IPS-NIHi11 (cell line): ENCODE data around the gene THADA.

Experiments
- DNase-seq: peaks from one replicate; pipeline ENCODE4 v3.0.0; 2012; ENCODE audit warnings: mixed read lengths, low spot score

The THADA gene

GRCh38 chr2:43325107-43325811, 270.6 kb downstream of the THADA start:
- no peak for DNase-seq

DNA sequence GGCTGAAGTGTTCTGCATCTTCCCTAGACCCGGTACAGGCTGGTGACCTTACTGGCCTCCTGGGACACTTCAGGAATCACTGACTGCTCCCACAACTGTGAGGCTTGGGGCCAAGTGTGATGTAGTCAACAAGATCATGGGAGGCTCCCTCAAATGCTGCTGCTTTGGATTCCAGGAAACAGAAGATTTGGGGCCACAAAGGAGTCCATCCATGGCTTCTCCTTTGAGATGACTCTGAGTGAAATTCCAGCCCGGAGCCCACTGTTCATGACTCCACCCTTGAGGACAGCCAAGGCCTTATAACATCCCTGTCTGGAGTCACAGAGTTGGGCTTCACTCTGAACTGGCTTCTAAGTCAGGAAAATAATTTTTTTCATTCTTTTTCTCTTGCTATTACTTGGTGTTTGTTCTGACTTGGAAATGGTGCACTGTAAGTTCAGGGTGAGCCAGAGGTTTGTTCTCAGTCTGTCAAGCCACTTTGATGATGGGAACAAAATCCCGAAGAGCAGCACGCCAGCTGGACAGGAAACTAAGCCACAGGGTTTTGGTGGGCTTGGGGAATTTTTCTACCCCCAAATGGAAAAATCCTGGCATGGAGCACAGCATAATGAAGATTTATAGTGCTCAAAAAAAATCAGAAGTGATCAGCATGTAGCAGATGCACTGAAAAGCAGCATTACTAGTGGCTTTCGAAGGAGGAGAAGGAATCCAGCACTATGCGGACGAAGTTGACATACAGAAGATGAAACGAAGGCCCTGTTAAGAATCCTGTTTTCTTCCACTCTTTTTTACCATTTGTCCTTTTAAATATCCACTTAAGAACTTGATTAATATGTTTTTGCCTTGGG, 271.4 kb downstream of the THADA start:
- DNase-seq: no peak

DNA sequence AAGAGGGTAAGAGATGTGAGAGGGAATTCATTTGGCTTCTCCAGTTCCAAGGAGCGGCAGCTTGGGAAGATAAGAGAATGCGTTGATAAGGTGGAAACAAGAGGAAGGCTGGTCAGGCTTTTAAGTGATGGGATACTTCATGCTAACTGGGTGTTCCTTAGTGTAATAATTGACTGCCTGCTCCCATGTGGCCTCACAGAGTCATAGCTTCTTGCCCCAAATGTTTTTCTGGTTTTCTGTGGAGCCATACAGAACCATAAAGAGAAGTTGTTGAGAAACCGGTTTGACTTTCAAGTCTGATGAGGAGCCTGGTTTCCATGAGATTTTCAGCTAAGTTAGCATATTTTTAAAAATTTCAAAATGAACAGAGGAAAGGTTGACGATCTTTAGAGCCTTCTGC, 272.0 kb downstream of the THADA start:
- DNase-seq: no peak

DNA sequence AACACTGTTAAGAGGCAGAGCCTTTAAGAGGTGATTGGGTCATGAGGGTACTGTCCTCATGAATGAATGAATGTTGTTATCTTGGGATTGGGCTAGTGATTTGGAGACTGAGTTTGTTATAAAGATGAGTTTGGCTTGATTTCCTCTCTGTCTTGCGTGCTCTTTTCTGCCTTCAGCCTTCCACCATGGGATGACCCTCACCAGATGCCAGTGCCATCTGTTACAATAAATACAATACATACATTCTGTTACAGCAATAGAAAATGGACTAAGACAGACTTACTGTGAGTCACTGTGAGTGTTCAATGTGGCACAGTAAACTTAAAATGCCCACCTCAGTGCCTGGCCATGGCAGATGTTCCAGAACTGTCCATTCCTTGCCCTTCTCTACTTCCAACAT, 274.4 kb downstream of the THADA start:
- no peak for DNase-seq

DNA sequence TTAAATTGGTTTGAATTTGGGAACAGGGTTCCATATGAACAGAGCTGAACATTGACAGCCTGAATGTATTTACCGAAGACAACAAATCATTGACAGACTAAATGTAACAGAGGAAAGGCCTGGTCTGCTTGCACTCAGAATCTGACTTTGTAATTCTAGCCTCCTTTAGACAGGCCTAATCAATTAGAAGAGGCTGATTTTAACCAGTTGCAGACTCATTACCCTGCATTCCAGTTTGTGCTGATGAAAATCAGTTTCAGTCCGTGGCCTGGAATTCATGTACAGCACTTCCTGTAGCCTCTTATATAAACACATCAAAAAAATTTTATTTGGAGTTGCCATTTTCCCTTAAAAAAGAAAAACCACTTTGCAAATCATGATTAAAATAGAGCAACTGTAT, 276.3 kb downstream of the THADA start:
- no peak for DNase-seq

- DNase-seq: no peak
These were observed 277.0 kb downstream of the THADA start for GRCh38 chr2:43318791-43319190.

DNA sequence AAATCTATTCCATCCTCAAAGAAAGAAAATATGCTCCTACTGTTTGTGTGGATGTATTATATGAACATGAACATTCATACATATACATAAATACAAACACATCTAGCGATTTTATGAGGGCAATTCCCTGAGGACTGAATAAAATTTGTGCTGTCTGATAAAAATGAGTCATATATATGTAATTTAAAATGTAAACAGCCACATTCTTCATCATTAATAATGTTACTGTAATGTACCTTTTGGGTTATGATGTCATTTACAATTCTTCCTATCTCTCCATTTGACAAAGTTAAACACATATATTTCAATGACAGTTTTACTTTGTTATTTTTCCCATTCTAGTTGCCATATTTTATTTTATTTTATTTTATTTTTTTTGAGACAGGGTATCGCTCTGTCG, 278.2 kb downstream of the THADA start:
- no peak for DNase-seq

DNA sequence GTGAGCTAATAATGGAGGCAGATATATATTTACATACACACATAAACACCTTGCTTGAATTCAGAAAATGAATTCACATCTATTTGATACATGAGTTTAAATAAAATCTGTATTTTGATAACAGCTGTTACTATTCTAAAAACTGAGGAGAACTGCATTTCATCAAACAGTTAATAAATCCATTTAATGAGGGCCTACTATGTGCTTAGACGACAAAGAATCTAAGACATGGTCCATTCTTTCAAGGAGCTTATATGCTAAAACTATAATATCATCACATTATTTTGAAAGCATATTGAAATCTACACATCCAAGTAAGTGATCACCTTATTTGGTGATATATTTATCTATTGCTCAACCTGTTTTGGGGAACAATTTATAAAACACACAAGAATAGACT, 278.6 kb downstream of the THADA start:
- DNase-seq: no peak

DNA sequence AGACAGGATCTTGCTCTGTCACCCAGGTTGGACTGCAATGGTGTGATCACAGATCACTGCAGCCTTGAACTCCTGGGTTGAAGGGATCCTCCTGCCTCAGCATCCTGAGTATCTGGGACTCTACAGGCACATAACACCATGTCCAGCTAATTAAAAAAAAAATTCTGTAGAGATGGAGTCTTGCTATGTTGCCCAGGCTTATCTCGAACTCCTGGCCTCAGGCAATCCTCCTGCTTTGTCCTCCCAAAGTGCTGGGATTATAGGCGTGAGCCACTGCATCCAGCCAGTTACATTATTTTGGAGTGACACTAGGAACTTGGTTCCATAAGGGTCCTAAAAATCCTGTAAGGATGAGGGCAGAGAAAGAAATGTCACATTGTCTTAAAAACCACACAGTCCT, 280.4 kb downstream of the THADA start:
- DNase-seq: no peak

- DNase-seq: no peak
These were observed 281.4 kb downstream of the THADA start for GRCh38 chr2:43314299-43314927.

DNA sequence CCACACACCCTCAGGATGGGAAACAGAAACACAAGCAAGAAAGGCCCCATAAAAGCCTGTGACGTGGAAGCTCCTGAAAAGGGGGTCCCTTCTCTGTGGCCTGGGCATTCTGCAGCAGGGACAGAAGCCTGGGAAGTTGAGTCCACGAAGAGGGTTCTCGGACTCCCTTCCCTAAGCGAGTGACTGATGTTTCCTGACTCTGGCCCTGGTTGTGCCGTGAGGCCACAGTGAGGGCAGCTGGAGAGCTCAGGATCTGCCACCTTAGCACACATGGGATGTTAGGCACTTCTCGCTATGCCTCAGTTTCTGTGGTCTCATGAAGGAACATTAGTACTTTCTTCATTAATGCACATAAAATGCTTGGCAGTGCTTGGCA, 282.2 kb downstream of the THADA start:
- DNase-seq: no peak

- DNase-seq: no peak
These were observed 282.8 kb downstream of the THADA start for GRCh38 chr2:43312755-43313641.

DNA sequence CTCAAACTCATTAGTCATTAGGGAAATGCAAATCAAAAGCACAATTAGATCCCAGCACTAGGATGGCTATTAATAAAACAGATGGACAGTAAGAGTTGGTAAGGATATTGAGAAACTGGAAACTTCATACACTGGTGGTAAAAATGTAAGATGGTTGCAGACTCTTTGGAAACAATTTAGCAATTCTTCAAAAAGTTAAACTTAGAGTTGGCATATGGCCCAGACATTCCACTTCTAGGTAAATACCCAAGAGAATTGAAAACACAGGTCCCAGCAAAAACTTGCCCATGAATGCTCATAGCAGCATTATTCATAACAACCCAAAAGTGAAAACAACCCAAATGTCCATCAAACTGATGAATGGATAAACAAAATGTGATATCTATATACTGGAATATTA, 284.6 kb downstream of the THADA start:
- DNase-seq: no peak

DNA sequence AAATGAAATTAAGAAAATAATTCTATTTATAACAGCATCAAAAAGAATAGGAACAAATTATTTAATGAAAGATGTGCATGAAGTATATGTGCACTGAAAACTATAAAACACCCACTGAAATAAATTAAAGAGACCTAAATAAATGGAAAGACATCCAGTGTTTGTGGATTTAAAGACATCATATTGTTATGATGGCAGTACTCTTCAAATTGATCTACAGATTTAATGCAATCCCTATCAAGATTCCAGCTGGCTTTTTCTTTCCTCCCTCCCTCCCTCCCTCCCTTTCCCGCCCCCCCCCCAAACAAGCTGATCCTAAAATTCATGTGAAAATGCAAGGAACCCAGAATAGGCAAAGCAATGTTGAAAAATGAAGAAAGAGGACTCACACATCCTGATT, 285.9 kb downstream of the THADA start:
- no peak for DNase-seq

DNA sequence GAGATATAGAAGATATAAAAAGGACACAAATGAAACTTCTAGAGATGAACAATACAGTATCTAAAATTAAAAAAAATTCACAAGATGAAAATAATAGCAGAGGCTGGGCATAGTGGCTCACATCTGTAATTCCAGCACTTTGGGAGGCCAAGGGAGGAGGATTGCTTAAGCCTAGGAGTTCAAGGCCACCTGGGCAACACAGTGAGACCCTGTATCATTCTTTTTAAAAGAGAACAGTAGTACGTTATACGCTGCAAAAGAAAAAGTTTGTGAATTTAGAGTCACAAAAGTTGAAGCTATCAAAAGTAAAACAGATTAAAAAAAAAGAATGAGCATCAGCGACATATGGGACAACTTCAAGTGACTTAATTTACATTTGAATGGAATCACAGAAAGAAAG, 287.9 kb downstream of the THADA start:
- no peak for DNase-seq

DNA sequence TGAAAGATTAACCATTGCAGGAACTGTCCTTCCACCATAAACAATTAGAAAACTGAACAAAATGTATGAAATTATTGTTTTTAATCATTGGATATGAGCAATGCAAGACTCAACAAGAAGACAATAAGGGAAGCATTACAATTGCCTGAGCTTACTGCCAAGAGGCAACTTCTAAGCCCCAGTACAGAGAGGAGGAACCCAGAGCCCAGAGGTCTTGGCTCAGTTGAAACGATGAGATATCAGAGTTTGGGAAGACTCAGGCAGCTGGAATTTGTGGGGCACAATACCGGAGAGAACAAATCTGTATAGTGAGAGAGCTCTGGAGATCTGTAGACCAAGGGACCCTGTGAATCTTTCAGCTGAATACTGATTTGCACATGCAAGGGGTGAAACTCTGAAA, 288.8 kb downstream of the THADA start:
- no peak for DNase-seq

GRCh38 chr2:43306197-43306596, 289.6 kb downstream of the THADA start:
- no peak for DNase-seq

- no peak for DNase-seq
These were observed 290.3 kb downstream of the THADA start for GRCh38 chr2:43305517-43305916.

DNA sequence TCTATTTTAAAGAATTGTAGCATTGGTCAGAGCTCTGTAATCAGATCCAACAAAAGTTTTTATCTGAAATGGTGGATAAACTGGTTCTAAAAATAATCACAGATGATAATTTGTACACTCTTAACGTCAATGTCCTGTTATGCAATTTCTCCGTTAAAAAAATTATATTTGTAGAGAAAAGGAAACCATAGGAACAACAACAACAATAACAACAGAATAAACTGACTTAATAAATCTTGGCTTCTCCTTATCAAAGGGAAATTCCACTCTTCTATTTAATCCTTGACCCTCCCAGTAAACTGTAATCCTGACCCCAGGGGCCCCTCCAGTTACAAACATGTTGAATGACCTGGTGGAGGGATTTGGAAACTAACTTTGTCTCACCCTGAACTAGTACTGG, 290.8 kb downstream of the THADA start:
- no peak for DNase-seq

DNA sequence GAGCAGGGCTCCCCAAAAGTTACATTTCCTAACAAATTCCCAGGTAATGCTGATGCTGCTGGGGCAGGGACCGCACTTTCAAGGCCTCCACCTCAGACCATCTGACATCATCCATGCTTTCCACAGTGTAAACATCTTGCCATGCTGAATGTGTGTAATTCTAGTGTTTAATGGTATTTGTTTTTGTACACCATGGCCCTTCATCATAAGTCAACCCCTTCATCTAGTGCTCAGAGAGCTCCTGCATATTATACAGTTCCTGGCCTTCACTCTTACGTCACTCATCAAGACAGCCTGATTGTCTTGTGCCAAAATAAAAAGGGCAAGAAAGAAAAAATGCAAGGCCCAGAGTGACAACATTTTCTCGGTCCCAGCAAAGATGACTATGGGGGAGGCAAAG, 291.9 kb downstream of the THADA start:
- no peak for DNase-seq

DNA sequence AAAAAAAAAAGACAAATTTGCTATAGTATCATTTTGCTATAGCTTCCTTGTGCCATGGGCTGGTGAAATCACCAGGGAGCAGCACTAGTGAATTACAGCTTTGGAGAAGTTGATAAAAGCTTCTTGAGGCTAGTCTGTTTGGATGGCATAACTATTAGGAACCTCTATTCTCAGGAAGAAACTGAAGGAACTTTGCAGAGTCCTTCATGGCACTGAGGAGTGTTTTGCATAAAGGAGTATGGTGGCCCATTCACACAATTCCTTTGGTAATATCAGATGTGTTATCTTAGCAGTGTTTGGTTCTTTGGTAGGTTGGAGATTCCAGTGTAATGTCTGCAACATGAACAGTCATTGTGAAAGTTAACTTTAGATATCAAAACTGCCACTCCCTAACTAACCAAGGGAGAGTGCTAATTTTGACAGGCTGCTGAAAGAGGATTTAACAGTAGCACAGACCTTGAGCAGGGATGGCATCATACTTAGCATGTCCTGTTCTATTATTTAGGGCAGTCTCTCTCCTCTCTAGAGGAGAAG, 292.8 kb downstream of the THADA start:
- no peak for DNase-seq
